Measurements from ENCODE around the gene NRN1L.
"Not testable (repeated sequence)": the region's sequence is repeated elsewhere in the genome, so short reads cannot be mapped to it uniquely, and the experiment has no call there.

The NRN1L gene

DNA sequence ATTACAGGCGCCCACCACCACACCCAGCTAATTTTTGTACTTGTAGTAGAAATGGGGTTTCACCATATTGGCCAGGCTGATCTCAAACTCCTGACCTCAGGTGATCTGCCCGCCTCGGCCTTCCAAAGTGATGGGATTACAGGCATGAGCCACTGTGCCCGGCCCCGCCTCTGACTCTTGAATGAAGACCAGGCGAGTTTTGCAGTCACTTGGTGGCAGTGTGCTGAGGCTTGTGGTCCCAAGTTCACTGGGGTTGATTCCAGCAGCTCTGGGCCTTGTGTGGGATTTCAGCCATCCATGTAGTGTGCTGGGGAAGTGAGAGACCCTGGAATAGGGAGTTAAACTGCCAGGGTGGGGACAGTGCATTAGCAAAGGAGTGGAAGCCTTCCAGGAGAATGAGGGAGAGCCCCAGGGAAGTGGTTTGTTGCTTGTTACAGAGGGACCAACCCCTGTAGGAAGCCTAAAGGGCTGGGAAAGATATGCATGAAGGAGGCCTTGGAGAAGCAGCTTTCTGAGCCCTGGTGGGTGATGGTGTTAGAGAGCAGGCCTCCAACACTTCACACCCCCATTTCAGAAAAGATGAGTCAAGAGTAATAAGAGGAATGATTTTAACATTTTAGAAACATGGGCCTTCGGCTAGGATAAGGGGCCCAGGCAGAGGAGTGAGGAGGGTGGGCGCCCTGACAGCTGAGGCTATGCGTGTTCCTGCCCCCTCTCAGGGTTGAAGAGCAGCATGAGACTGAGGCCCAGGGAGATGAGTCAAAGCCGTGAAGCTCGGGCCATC is 22.9 kb downstream of the NRN1L start:
- no peak overlapping the region for H3K4me3 Mint-ChIP-seq
- H3K27ac Mint-ChIP-seq = no peak overlapping the region
- H3K36me3 Mint-ChIP-seq (ENCODE audit: low read depth) = peaks cover 77% of the 10 kb centered on the region
- intact Hi-C loops (cut with micrococcal nuclease) = no loop called here
- no peaks in the 10 kb centered on the region for H3K9me3 Mint-ChIP-seq
- no peaks in the 10 kb centered on the region for H3K27me3 Mint-ChIP-seq
- peaks cover 4% of the 10 kb centered on the region for H3K4me1 Mint-ChIP-seq (ENCODE audit: low read depth)

GRCh38 chr16:67909056-67909742 is 24.5 kb downstream of the NRN1L start:
- H3K9me3 Mint-ChIP-seq = no peaks in the 10 kb centered on the region

DNA sequence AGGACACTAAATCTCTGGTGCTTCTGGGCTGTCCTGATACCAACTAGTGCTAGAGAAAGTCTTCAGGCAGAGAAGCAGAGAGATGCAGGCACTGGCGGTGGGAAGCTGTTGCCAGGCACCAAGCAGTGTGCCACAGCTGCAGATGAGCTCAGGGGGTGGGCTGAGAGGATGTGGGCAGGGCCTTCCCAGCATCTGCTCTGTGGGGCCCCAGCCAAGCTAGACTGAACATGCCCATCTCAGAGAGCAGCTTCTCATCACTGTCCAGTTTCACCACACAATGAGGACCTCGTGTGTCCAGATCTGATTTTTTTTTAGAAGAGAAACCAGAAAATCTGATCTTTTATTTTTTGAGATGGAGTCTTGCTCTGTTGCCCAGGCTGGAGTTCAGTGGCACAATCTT is 25.5 kb downstream of the NRN1L start:
- no peak overlapping the region for H3K27ac Mint-ChIP-seq
- no peaks in the 10 kb centered on the region for H3K9me3 Mint-ChIP-seq
- no peak overlapping the region for H3K4me3 Mint-ChIP-seq
- intact Hi-C loops (cut with micrococcal nuclease) = no loop called here
- peaks cover 2% of the 10 kb centered on the region for H3K4me1 Mint-ChIP-seq (ENCODE audit: low read depth)
- no peaks in the 10 kb centered on the region for H3K27me3 Mint-ChIP-seq
- peaks cover 75% of the 10 kb centered on the region for H3K36me3 Mint-ChIP-seq (ENCODE audit: low read depth)

More at GRCh38 chr16:67909056-67909742, 24.5 kb downstream of the NRN1L start:
- H3K4me3 Mint-ChIP-seq = no peak overlapping the region
- H3K27me3 Mint-ChIP-seq = no peaks in the 10 kb centered on the region
- H3K36me3 Mint-ChIP-seq (ENCODE audit: low read depth) = peaks cover 70% of the 10 kb centered on the region
- intact Hi-C loops (cut with micrococcal nuclease) = no loop called here
- H3K4me1 Mint-ChIP-seq (ENCODE audit: low read depth) = peaks cover 4% of the 10 kb centered on the region
- no peak overlapping the region for H3K27ac Mint-ChIP-seq

DNA sequence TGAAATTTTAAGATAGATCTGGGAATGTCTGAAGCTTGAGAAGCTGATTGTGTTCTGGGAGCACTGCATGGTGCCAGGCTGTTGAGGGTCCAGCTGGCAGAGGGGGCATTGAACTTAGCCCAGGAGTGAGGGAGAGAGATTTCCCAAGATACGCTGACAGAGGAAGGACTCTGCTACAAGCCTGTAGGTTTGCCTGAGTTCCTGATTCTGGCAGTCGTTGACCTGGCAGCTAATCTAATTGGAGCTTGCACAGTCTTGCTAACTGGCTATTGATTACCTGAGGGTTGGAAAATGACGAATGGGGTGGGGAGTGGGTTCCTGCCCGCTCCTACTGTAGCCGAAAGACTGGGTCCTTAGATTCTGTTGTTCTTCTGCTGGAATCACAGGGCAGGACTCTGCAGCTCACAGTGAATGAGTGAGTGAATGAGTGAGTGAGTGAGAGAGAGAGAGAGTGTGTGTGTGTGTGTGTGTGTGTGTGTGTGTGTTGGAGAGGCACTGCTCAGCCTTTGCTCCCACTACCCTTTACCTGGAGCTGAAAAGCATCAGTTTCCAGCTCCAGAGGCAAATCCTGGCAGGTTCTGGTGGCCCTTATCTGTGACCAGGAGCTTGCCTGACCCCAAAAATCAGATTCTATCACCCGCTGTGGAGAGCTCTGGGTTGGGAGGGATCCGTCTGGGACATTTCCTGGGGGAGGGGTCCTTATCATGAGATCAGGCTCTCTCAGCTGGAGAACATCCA is 30.2 kb downstream of the NRN1L start:
- H3K36me3 Mint-ChIP-seq (ENCODE audit: low read depth) = peaks cover 87% of the 10 kb centered on the region
- no peak overlapping the region for H3K4me3 Mint-ChIP-seq
- no peaks in the 10 kb centered on the region for H3K27me3 Mint-ChIP-seq
- H3K27ac Mint-ChIP-seq = no peak overlapping the region
- no peaks in the 10 kb centered on the region for H3K9me3 Mint-ChIP-seq
- intact Hi-C loops (cut with micrococcal nuclease) = no loop called here
- H3K4me1 Mint-ChIP-seq (ENCODE audit: low read depth) = peaks cover 16% of the 10 kb centered on the region

GRCh38 chr16:67915496-67915769 is 30.7 kb downstream of the NRN1L start:
- H3K4me3 Mint-ChIP-seq; H3K9me3 Mint-ChIP-seq; H3K27me3 Mint-ChIP-seq; H3K27ac Mint-ChIP-seq; intact Hi-C loops (cut with micrococcal nuclease): not testable (repeated sequence)
- H3K36me3 Mint-ChIP-seq (ENCODE audit: low read depth) = peaks cover 87% of the 10 kb centered on the region
- H3K4me1 Mint-ChIP-seq (ENCODE audit: low read depth) = peaks cover 16% of the 10 kb centered on the region

DNA sequence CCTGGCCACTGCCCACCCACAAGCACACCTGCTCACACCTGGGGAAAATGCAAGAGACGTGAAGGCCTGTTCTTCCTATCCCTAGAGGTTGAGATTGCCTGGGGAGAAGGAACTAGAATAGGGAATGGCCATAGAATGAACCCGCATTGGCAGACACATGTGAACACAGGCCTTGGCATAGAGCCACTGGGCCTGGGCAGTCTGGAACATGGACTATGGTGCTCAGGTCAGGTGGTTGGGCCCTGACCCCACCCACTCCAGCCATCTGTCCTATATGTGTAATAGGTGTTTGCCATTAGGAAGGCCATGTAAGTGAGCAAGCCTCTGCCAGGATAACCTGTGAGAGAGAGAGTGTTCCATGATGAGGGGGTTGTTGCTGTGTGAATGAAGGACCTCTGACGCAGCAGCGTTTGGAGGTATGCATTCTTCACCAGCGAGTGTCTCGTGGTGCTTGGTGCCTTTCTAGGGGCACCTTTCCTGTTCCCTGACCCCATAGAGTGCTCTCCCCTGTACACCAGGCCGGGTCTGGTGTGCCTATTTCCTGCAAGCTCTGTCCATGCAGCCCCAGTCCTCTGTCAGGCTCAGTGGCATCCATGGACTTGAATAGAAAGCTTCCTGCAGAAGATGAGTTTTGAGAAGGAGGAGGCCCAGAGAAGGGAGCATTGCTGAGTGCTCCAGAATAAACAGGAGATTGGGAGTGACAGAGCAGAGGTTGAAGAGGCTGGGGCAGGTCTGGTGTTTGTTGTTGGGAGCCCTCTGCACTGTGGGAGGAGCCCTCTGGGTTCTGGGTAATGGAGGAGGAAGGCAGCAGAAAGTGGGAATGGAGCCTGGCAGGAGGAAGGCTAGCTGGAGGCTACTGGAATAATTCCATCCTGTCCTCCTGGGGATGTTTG is 31.4 kb downstream of the NRN1L start:
- H3K36me3 Mint-ChIP-seq (ENCODE audit: low read depth) = peaks cover 85% of the 10 kb centered on the region
- H3K27me3 Mint-ChIP-seq = no peaks in the 10 kb centered on the region
- intact Hi-C loops (cut with micrococcal nuclease) = no loop called here
- H3K9me3 Mint-ChIP-seq = no peaks in the 10 kb centered on the region
- H3K4me3 Mint-ChIP-seq = no peak overlapping the region
- H3K27ac Mint-ChIP-seq = no peak overlapping the region
- peaks cover 16% of the 10 kb centered on the region for H3K4me1 Mint-ChIP-seq (ENCODE audit: low read depth)

GRCh38 chr16:67917140-67917851 is 32.6 kb downstream of the NRN1L start:
- no peaks in the 10 kb centered on the region for H3K27me3 Mint-ChIP-seq
- peaks cover 24% of the 10 kb centered on the region for H3K4me1 Mint-ChIP-seq (ENCODE audit: low read depth)
- no peaks in the 10 kb centered on the region for H3K9me3 Mint-ChIP-seq
- intact Hi-C loops (cut with micrococcal nuclease) = no loop called here
- peaks cover 86% of the 10 kb centered on the region for H3K36me3 Mint-ChIP-seq (ENCODE audit: low read depth)
- H3K4me3 Mint-ChIP-seq = no peak overlapping the region
- H3K27ac Mint-ChIP-seq = no peak overlapping the region

DNA sequence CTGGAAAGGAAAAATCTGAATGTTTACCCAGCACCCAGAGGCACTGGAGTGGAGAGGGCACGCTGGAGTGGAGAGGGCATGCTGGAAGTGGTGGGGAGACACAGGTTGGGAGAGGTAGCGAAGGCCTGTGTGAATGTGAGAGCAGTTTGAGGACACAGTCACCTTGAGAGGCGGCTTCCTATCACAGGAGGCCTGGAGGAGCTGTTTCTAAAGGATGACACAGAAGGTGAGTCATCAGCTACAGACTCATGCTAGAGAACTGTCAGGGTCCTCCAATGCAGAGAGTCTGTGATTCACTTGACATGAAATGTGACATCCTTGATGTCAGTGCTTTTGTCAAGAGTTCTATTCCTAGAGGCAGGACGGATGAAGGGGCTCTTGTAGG is 33.2 kb downstream of the NRN1L start:
- no peaks in the 10 kb centered on the region for H3K27me3 Mint-ChIP-seq
- intact Hi-C loops (cut with micrococcal nuclease) = no loop called here
- H3K4me1 Mint-ChIP-seq (ENCODE audit: low read depth) = peaks cover 30% of the 10 kb centered on the region
- H3K4me3 Mint-ChIP-seq = no peak overlapping the region
- no peaks in the 10 kb centered on the region for H3K9me3 Mint-ChIP-seq
- peaks cover 91% of the 10 kb centered on the region for H3K36me3 Mint-ChIP-seq (ENCODE audit: low read depth)
- no peak overlapping the region for H3K27ac Mint-ChIP-seq

- Mint-ChIP-seq H3K9me3 (no peaks in the 10 kb centered on the region), H3K27me3 (no peaks in the 10 kb centered on the region), H3K4me3 (no peak overlapping the region), H3K36me3 (ENCODE audit: low read depth) (peaks cover 96% of the 10 kb centered on the region), H3K4me1 (ENCODE audit: low read depth) (peaks cover 31% of the 10 kb centered on the region), H3K27ac (no peak overlapping the region)
- intact Hi-C loops (cut with micrococcal nuclease) = no loop called here
Measured at GRCh38 chr16:67919622-67920221, 35.0 kb downstream of the NRN1L start.

DNA sequence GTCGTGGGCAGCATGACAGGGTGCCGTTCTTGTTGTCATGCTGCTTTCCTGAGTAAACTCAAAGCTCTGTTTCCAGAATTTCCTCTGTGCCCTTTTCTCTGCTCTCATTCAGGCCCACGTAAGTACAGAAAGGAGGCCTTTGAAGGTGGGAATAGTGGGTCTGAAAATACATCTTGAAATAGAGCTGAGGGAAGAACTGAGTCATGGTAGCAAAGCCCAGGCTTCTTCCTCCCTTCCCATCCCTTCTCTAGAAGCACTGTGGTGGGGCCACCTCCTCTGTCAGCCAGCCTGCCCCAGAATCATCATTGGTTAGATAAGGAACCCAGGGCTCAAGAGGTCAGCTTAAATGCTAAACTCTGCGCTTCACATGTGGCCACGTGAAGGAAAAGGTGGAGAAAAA is 37.5 kb downstream of the NRN1L start:
- H3K9me3 Mint-ChIP-seq = no peaks in the 10 kb centered on the region
- H3K4me3 Mint-ChIP-seq = no peak overlapping the region
- H3K27me3 Mint-ChIP-seq = no peaks in the 10 kb centered on the region
- peaks cover 22% of the 10 kb centered on the region for H3K4me1 Mint-ChIP-seq (ENCODE audit: low read depth)
- peaks cover 88% of the 10 kb centered on the region for H3K36me3 Mint-ChIP-seq (ENCODE audit: low read depth)
- H3K27ac Mint-ChIP-seq = no peak overlapping the region
- intact Hi-C loops (cut with micrococcal nuclease) = no loop called here

DNA sequence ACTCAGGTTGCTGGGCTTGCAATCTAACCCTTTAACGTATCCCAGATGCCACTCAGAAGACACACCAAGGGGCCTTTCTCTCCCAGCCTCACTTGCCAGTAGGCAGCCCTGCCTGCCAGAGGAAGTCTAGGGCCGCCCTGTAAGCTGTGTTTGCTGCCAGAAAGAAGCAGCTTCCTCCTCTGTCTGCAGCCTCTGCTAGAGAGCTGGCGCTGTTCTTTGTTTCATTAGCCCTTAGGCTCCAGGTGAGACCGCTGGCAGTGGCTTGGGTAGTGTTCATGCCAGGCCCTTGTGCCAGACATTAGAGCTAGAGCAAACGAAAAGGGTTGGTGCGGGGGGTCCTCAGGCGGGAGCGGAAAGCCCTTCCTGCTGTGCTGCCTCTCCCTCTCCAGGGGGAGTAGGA is 38.1 kb downstream of the NRN1L start:
- Mint-ChIP-seq H3K4me1 (ENCODE audit: low read depth) (peaks cover 17% of the 10 kb centered on the region), H3K4me3 (no peak overlapping the region), H3K9me3 (no peaks in the 10 kb centered on the region), H3K27me3 (no peaks in the 10 kb centered on the region), H3K27ac (no peak overlapping the region), H3K36me3 (ENCODE audit: low read depth) (peaks cover 88% of the 10 kb centered on the region)
- intact Hi-C loops (cut with micrococcal nuclease) = no loop called here

GRCh38 chr16:67923414-67924116 is 38.9 kb downstream of the NRN1L start:
- intact Hi-C loops (cut with micrococcal nuclease) = no loop called here

More at GRCh38 chr16:67923414-67924116, 38.9 kb downstream of the NRN1L start:
- Mint-ChIP-seq H3K27ac (no peak overlapping the region), H3K4me3 (no peak overlapping the region), H3K27me3 (no peaks in the 10 kb centered on the region), H3K36me3 (ENCODE audit: low read depth) (peaks cover 88% of the 10 kb centered on the region), H3K4me1 (ENCODE audit: low read depth) (peaks cover 15% of the 10 kb centered on the region), H3K9me3 (no peaks in the 10 kb centered on the region)

Measured in dendritic cell treated with granulocyte-macrophage colony-stimulating factor and Interleukin-4, amounts not matched to agents 40 ng/mL and 50 ng/mL, for 4 days (primary cell).